Measurements from ENCODE around the gene SRD5A3.

Gene SRD5A3

GRCh38 chr4:55363691-55364351 is 17.8 kb downstream of the SRD5A3 start:
- peaks cover 3% of the 10 kb centered on the region for H3K36me3 ChIP-seq (ENCODE audit: control insufficient read depth, low read depth, low read length)
- peaks cover 25% of the 10 kb centered on the region for H3K4me1 ChIP-seq (ENCODE audit: control insufficient read depth, low read depth, low read length)
- no peak overlapping the region for H3K27ac ChIP-seq (ENCODE audit: low read length)
- H3K27me3 ChIP-seq (ENCODE audit: control insufficient read depth, insufficient read depth, low read length), result no peaks in the 10 kb centered on the region
- H3K9me3 ChIP-seq (ENCODE audit: control insufficient read depth, low read depth, low read length), result no peaks in the 10 kb centered on the region
- H3K4me3 ChIP-seq (ENCODE audit: low read length), result no peak overlapping the region
- H3K9ac ChIP-seq (ENCODE audit: low read length), result no peak overlapping the region

GRCh38 chr4:55364691-55365344 is 18.8 kb downstream of the SRD5A3 start:
- Histone ChIP-seq H3K4me3 (ENCODE audit: low read length) (peak overlapping the region; percentile 2), H3K36me3 (ENCODE audit: control insufficient read depth, low read depth, low read length) (no peaks in the 10 kb centered on the region), H3K9ac (ENCODE audit: low read length) (no peak overlapping the region), H3K27ac (ENCODE audit: low read length) (peak overlapping the region; percentile 7), H3K27me3 (ENCODE audit: control insufficient read depth, insufficient read depth, low read length) (no peaks in the 10 kb centered on the region), H3K4me1 (ENCODE audit: control insufficient read depth, low read depth, low read length) (peaks cover 25% of the 10 kb centered on the region), H3K9me3 (ENCODE audit: control insufficient read depth, low read depth, low read length) (no peaks in the 10 kb centered on the region)

- H3K9me3 ChIP-seq (ENCODE audit: control insufficient read depth, low read depth, low read length), result no peaks in the 10 kb centered on the region
- H3K9ac ChIP-seq (ENCODE audit: low read length), result no peak overlapping the region
- H3K27ac ChIP-seq (ENCODE audit: low read length), result peak overlapping the region; percentile 7
- H3K36me3 ChIP-seq (ENCODE audit: control insufficient read depth, low read depth, low read length), result no peaks in the 10 kb centered on the region
- H3K4me3 ChIP-seq (ENCODE audit: low read length), result no peak overlapping the region
- H3K27me3 ChIP-seq (ENCODE audit: control insufficient read depth, insufficient read depth, low read length), result no peaks in the 10 kb centered on the region
- peaks cover 25% of the 10 kb centered on the region for H3K4me1 ChIP-seq (ENCODE audit: control insufficient read depth, low read depth, low read length)
Measured at GRCh38 chr4:55365345-55365728, 19.3 kb downstream of the SRD5A3 start.

GRCh38 chr4:55366621-55367020 is 20.6 kb downstream of the SRD5A3 start:
- no peak overlapping the region for H3K4me3 ChIP-seq (ENCODE audit: low read length)
- no peaks in the 10 kb centered on the region for H3K27me3 ChIP-seq (ENCODE audit: control insufficient read depth, insufficient read depth, low read length)
- H3K9ac ChIP-seq (ENCODE audit: low read length), result no peak overlapping the region
- H3K36me3 ChIP-seq (ENCODE audit: control insufficient read depth, low read depth, low read length), result no peaks in the 10 kb centered on the region
- no peak overlapping the region for H3K27ac ChIP-seq (ENCODE audit: low read length)
- H3K4me1 ChIP-seq (ENCODE audit: control insufficient read depth, low read depth, low read length), result peaks cover 25% of the 10 kb centered on the region
- no peaks in the 10 kb centered on the region for H3K9me3 ChIP-seq (ENCODE audit: control insufficient read depth, low read depth, low read length)

- H3K27me3 ChIP-seq (ENCODE audit: control insufficient read depth, insufficient read depth, low read length), result no peaks in the 10 kb centered on the region
- H3K27ac ChIP-seq (ENCODE audit: low read length), result no peak overlapping the region
- no peak overlapping the region for H3K9ac ChIP-seq (ENCODE audit: low read length)
- H3K4me1 ChIP-seq (ENCODE audit: control insufficient read depth, low read depth, low read length), result peaks cover 25% of the 10 kb centered on the region
- no peak overlapping the region for H3K4me3 ChIP-seq (ENCODE audit: low read length)
- no peaks in the 10 kb centered on the region for H3K36me3 ChIP-seq (ENCODE audit: control insufficient read depth, low read depth, low read length)
- H3K9me3 ChIP-seq (ENCODE audit: control insufficient read depth, low read depth, low read length), result no peaks in the 10 kb centered on the region
Measured at GRCh38 chr4:55367084-55367722, 21.2 kb downstream of the SRD5A3 start.

GRCh38 chr4:55369968-55370367 is 23.9 kb downstream of the SRD5A3 start:
- no peaks in the 10 kb centered on the region for H3K9me3 ChIP-seq (ENCODE audit: control insufficient read depth, low read depth, low read length)
- H3K9ac ChIP-seq (ENCODE audit: low read length), result no peak overlapping the region
- H3K36me3 ChIP-seq (ENCODE audit: control insufficient read depth, low read depth, low read length), result no peaks in the 10 kb centered on the region
- no peak overlapping the region for H3K4me3 ChIP-seq (ENCODE audit: low read length)
- H3K27me3 ChIP-seq (ENCODE audit: control insufficient read depth, insufficient read depth, low read length), result no peaks in the 10 kb centered on the region
- H3K27ac ChIP-seq (ENCODE audit: low read length), result no peak overlapping the region
- peaks cover 16% of the 10 kb centered on the region for H3K4me1 ChIP-seq (ENCODE audit: control insufficient read depth, low read depth, low read length)

- Histone ChIP-seq H3K36me3 (ENCODE audit: control insufficient read depth, low read depth, low read length) (no peaks in the 10 kb centered on the region), H3K27me3 (ENCODE audit: control insufficient read depth, insufficient read depth, low read length) (no peaks in the 10 kb centered on the region), H3K9me3 (ENCODE audit: control insufficient read depth, low read depth, low read length) (no peaks in the 10 kb centered on the region), H3K4me1 (ENCODE audit: control insufficient read depth, low read depth, low read length) (peaks cover under 1% of the 10 kb centered on the region), H3K9ac (ENCODE audit: low read length) (no peak overlapping the region), H3K27ac (ENCODE audit: low read length) (no peak overlapping the region), H3K4me3 (ENCODE audit: low read length) (no peak overlapping the region)
Measured at GRCh38 chr4:55372259-55372658, 26.2 kb downstream of the SRD5A3 start.

- Histone ChIP-seq H3K9ac (ENCODE audit: low read length) (no peak overlapping the region), H3K4me3 (ENCODE audit: low read length) (no peak overlapping the region), H3K36me3 (ENCODE audit: control insufficient read depth, low read depth, low read length) (no peaks in the 10 kb centered on the region), H3K27me3 (ENCODE audit: control insufficient read depth, insufficient read depth, low read length) (no peaks in the 10 kb centered on the region), H3K9me3 (ENCODE audit: control insufficient read depth, low read depth, low read length) (no peaks in the 10 kb centered on the region), H3K4me1 (ENCODE audit: control insufficient read depth, low read depth, low read length) (no peaks in the 10 kb centered on the region), H3K27ac (ENCODE audit: low read length) (no peak overlapping the region)
Measured at GRCh38 chr4:55373461-55373860, 27.4 kb downstream of the SRD5A3 start.

- no peaks in the 10 kb centered on the region for H3K27me3 ChIP-seq (ENCODE audit: control insufficient read depth, insufficient read depth, low read length)
- no peak overlapping the region for H3K27ac ChIP-seq (ENCODE audit: low read length)
- no peak overlapping the region for H3K4me3 ChIP-seq (ENCODE audit: low read length)
- H3K4me1 ChIP-seq (ENCODE audit: control insufficient read depth, low read depth, low read length), result no peaks in the 10 kb centered on the region
- no peak overlapping the region for H3K9ac ChIP-seq (ENCODE audit: low read length)
- H3K36me3 ChIP-seq (ENCODE audit: control insufficient read depth, low read depth, low read length), result no peaks in the 10 kb centered on the region
- no peaks in the 10 kb centered on the region for H3K9me3 ChIP-seq (ENCODE audit: control insufficient read depth, low read depth, low read length)
Measured at GRCh38 chr4:55376698-55377097, 30.7 kb downstream of the SRD5A3 start.

GRCh38 chr4:55378617-55379467 is 32.8 kb downstream of the SRD5A3 start:
- Histone ChIP-seq H3K9me3 (ENCODE audit: control insufficient read depth, low read depth, low read length) (no peaks in the 10 kb centered on the region), H3K27ac (ENCODE audit: low read length) (no peak overlapping the region), H3K9ac (ENCODE audit: low read length) (no peak overlapping the region), H3K27me3 (ENCODE audit: control insufficient read depth, insufficient read depth, low read length) (no peaks in the 10 kb centered on the region), H3K4me3 (ENCODE audit: low read length) (no peak overlapping the region), H3K36me3 (ENCODE audit: control insufficient read depth, low read depth, low read length) (no peaks in the 10 kb centered on the region), H3K4me1 (ENCODE audit: control insufficient read depth, low read depth, low read length) (no peaks in the 10 kb centered on the region)

GRCh38 chr4:55380576-55380975 is 34.5 kb downstream of the SRD5A3 start:
- no peak overlapping the region for H3K4me3 ChIP-seq (ENCODE audit: low read length)
- no peak overlapping the region for H3K9ac ChIP-seq (ENCODE audit: low read length)
- H3K4me1 ChIP-seq (ENCODE audit: control insufficient read depth, low read depth, low read length), result no peaks in the 10 kb centered on the region
- H3K9me3 ChIP-seq (ENCODE audit: control insufficient read depth, low read depth, low read length), result no peaks in the 10 kb centered on the region
- H3K27ac ChIP-seq (ENCODE audit: low read length), result no peak overlapping the region
- H3K36me3 ChIP-seq (ENCODE audit: control insufficient read depth, low read depth, low read length), result no peaks in the 10 kb centered on the region
- no peaks in the 10 kb centered on the region for H3K27me3 ChIP-seq (ENCODE audit: control insufficient read depth, insufficient read depth, low read length)

All from iPS-18a (cell line).